Muscle of leg (tissue), 16 donors: Measurements from ENCODE around the gene UIMC1. TPM values are rescaled to one million over a fixed set of nuclear protein-coding genes. Genes with fewer than 3 reads are reported as not detected.
"Not testable (repeated sequence)": the region's sequence is repeated elsewhere in the genome, so short reads cannot be mapped to it uniquely, and the experiment has no call there.

ENCODE experiments used
- DNase-seq: peaks from one replicate; pipeline ENCODE4 v3.0.0; 2013
- H3K27ac ChIP-seq: one replicate; pipeline ENCODE4 v1.5.1; 2013; ENCODE audit warnings: mild to moderate bottlenecking, low read length, control low read depth
- H3K27me3 ChIP-seq: one replicate; pipeline ENCODE4 v1.6.1; 2013; ENCODE audit warnings: low read length; ENCODE audit not compliant: control insufficient read depth, insufficient read depth
- H3K36me3 ChIP-seq: one replicate; pipeline ENCODE4 v1.6.1; 2013; ENCODE audit warnings: low read length; ENCODE audit not compliant: control insufficient read depth, insufficient read depth
- H3K4me1 ChIP-seq: one replicate; pipeline ENCODE4 v1.6.1; 2013; ENCODE audit warnings: low read length; ENCODE audit not compliant: control insufficient read depth, insufficient read depth
- H3K4me3 ChIP-seq: one replicate; pipeline ENCODE4 v1.5.1; 2013; ENCODE audit warnings: low read length, control low read depth
- H3K9me3 ChIP-seq: replicated peaks from 2 replicates; pipeline ENCODE4 v1.6.1; 2013; ENCODE audit warnings: low read depth, low read length; ENCODE audit not compliant: control insufficient read depth
- WGBS: methylation state at CpG from one replicate; pipeline ENCODE4 v1.1.5; 2013; ENCODE audit warnings: missing lambda C conversion rate; ENCODE audit not compliant: insufficient coverage; 5-methylcytosine and 5-hydroxymethylcytosine counted together
- long read RNA-seq, 11 donors: transcript quantifications; one replicate each; lab custom pipeline, GENCODE V29; 2026
- polyA plus RNA-seq, 8 donors: library from polyadenylated mRNA; unstranded; fragments of 120-200 nt; gene quantifications; one replicate each; pipeline versions ENCODE4 v1.2.1 to v1.2.3, GENCODE V29; 2013; ENCODE audit warnings: inconsistent platforms in 1 of 8, low replicate concordance in 1 of 8; ENCODE audit not compliant: insufficient read length in 8 of 8, insufficient read depth in 1 of 8
- total RNA-seq: library from RNA; stranded (reverse); fragments of 120-200 nt; gene quantifications from one replicate; pipeline ENCODE4 v1.2.4, GENCODE V29; 2013

The UIMC1 gene
- total RNA-seq (28.7 TPM), polyA plus RNA-seq (10 to 100 TPM; 23.1 to 31.1 (median 26.4) TPM)
- long read RNA-seq, donor 1, partial matches to known transcripts = 0 of 1 reads
- long read RNA-seq, donor 1, other reads (novel, unspliced or antisense) = 0 of 1 reads
- long read RNA-seq, donor 2 = 0 reads
- long read RNA-seq, donor 3, partial matches to known transcripts = 0 of 1 reads
- long read RNA-seq, donor 3, other reads (novel, unspliced or antisense) = 0 of 1 reads
- long read RNA-seq, donor 4, partial matches to known transcripts = 0 of 2 reads
- long read RNA-seq, donor 4, other reads (novel, unspliced or antisense) = 0 of 2 reads
- long read RNA-seq, donor 5 = 0 reads
- long read RNA-seq, donor 6, partial matches to known transcripts = 0 of 1 reads
- long read RNA-seq, donor 6, other reads (novel, unspliced or antisense) = 0 of 1 reads
- long read RNA-seq, donor 7, partial matches to known transcripts = 0 of 2 reads
- long read RNA-seq, donor 7, other reads (novel, unspliced or antisense) = 0 of 2 reads
- long read RNA-seq, donor 8, partial matches to known transcripts = 0 of 1 reads
- long read RNA-seq, donor 8, other reads (novel, unspliced or antisense) = 0 of 1 reads
- long read RNA-seq, donor 9 = 0 reads
- long read RNA-seq, donor 10 = 0 reads
- long read RNA-seq, donor 11 = 0 reads

DNA sequence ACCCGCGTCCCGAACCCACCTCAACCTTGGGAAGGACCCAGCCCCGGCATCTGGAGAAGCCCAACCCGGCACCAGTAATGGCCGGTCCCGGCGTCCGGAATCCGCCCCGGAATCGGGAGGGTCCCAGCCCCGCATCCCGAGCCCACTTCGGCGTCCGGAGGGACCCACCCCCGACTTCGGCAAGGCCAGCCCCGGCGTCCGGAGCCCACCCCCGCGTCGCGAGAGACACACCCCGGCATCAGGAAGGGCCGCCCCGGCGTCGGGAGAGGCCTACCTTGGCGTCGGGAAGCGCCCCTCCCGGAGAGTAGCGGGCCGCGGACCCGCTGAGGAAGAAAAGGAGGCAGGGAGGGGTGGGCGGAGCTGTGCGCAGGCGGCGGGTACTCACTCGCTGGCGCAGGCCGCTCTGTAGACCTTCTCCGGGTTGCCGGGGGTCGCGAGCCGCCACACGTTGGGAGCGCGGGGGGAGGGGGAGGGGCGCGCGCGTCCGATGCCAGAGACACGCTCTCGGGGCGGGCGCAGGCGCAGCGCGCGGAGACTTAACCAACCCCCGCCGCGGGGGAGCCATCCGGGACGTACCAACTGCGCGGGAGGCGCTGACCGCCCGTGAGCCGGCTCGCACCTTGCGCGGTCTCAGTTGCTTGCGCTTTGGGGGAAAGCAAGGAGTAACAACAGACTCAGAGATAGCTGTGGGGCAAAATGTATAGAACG lies at the start of gene UIMC1:
TSS of gene UIMC1 (minus strand) at position 515 of the 708 bp plus-strand sequence. CDS start 24,164 bp downstream, outside the sequence.
- H3K9me3 ChIP-seq = no peaks in the 10 kb centered on the region
- no peaks in the 10 kb centered on the region for H3K27me3 ChIP-seq
- under 1% methylated on average over 79 of the region's 83 CpGs for WGBS
- H3K4me3 ChIP-seq = peak within 1 kb of the TSS; percentile 90
- no peaks in the 10 kb centered on the region for H3K36me3 ChIP-seq
- DNase-seq = peak; percentile 95
- peak within 1 kb of the TSS; percentile 97 for H3K27ac ChIP-seq
- H3K4me1 ChIP-seq = peaks cover 8% of the 10 kb centered on the region

DNA sequence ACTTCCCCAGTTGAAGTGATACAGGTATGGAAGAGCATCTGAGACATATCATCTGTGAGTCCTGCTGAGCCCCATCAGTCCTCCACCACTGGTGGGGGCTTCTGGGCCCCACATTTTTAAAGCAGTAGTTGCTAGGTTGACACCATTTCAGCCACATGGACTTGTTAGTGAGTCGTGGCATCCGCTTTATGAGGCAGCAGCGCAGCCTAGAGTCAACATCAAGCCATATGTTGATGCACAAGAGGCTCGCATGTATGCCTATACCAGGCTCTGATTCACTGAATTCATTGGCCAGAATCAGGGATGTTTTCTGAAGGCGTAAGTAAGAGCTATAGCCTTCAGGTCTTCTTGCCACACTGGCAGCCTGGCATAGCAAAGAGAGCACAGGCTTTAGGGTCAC lies 42.7 kb upstream of the UIMC1 start:
- Histone ChIP-seq H3K4me3 (no peak overlapping the region), H3K4me1 (no peaks in the 10 kb centered on the region), H3K9me3 (no peaks in the 10 kb centered on the region), H3K27ac (no peak overlapping the region), H3K36me3 (peaks cover 36% of the 10 kb centered on the region), H3K27me3 (no peaks in the 10 kb centered on the region)
- DNase-seq = no peak
- WGBS = 96% methylated on average over 5 of the region's 5 CpGs

DNA sequence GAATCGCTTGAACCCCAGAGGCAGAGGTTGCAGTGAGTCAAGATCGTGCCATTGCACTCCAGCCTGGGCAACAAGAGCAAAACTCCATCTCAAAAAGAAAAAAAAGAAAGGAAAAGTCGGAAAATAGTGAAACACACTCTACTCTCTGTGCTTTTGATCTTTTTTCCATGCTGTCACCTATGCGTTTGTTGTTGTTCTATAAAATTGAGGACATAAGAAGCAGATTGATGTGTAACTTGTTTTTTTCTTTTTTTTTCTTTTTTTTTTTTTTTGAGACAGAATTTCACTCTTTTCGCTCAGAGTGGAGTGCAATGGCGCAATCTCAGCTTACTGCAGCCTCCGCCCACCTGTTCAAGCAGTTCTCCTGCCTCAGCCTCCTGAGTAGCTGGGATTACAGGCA lies 42.0 kb upstream of the UIMC1 start:
- not testable (repeated sequence) for DNase-seq, H3K27me3 ChIP-seq, H3K4me1 ChIP-seq, H3K27ac ChIP-seq, H3K4me3 ChIP-seq, H3K9me3 ChIP-seq
- WGBS = 100% methylated on average over 1 of the region's 7 CpGs
- peaks cover 43% of the 10 kb centered on the region for H3K36me3 ChIP-seq

DNA sequence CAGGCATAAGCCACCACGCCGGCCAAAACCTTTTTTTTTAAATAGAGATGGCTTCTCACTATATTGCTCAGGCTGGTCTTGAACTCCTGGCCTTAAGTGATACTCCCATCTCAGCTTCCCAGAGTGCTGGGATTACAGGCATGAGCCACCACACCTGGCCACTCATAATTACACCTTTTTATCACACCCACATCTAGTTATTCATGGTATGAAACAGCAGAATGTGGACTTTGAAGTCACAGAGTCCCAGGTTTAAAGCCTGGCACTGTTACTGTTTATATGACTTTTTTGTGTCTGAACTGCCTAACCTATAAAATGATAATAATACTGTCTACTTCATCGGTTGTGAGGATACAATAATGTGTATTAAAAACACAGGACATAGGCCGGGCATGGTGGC lies 39.1 kb upstream of the UIMC1 start:
- no peak overlapping the region for H3K4me3 ChIP-seq
- no CpG with 5 or more reads among the region's 4 CpGs for WGBS
- no peaks in the 10 kb centered on the region for H3K4me1 ChIP-seq
- no peaks in the 10 kb centered on the region for H3K9me3 ChIP-seq
- H3K27me3 ChIP-seq = no peaks in the 10 kb centered on the region
- peaks cover 54% of the 10 kb centered on the region for H3K36me3 ChIP-seq
- DNase-seq = no peak
- no peak overlapping the region for H3K27ac ChIP-seq

DNA sequence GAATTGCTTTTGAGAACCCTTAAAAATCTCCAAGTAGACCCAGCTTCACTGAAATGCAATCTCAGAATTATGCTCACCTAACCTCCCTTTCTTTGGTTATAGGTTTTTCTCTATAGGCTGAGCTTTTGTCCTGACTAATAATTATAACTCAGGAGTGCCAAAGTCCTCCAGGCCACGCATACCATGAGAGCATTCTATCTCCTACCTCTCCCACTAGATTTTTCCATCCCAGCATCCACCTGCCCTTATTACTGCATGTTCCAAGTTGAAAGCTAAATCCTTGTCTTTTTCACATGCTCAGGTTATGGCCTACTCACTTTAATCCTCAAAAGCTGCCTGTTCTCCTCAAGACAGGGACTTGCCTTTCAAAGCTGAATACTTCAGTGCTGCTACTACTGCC lies 38.1 kb upstream of the UIMC1 start:
- H3K27ac ChIP-seq = no peak overlapping the region
- no peaks in the 10 kb centered on the region for H3K4me1 ChIP-seq
- no peaks in the 10 kb centered on the region for H3K27me3 ChIP-seq
- H3K4me3 ChIP-seq = no peak overlapping the region
- DNase-seq = no peak
- H3K36me3 ChIP-seq = peaks cover 48% of the 10 kb centered on the region
- H3K9me3 ChIP-seq = no peaks in the 10 kb centered on the region
- 100% methylated on average over 1 of the region's 1 CpG for WGBS

DNA sequence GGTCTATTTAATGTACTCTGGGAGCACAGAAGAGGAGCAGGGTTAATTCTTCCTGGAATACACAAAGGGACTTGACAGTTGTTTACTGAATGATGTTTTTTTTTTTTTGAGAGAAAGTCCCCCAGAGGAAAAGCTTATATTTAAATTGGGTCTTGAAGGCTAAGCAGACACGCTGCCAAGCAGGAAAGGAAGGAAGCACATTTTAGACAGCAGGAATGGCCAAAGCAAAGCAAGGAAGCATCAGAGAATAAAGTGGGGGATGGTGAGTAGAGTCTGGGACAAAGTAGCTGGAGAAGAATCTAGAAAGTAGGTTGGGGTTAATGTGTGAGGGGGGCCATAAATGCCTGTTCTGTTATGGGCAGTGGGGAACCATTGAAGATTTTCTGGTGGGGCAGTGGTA lies 37.4 kb upstream of the UIMC1 start:
- DNase-seq = no peak
- H3K4me1 ChIP-seq = no peaks in the 10 kb centered on the region
- no peaks in the 10 kb centered on the region for H3K27me3 ChIP-seq
- H3K36me3 ChIP-seq = peaks cover 46% of the 10 kb centered on the region
- H3K27ac ChIP-seq = no peak overlapping the region
- WGBS = 55% methylated on average over 1 of the region's 1 CpG
- no peaks in the 10 kb centered on the region for H3K9me3 ChIP-seq
- H3K4me3 ChIP-seq = no peak overlapping the region

DNA sequence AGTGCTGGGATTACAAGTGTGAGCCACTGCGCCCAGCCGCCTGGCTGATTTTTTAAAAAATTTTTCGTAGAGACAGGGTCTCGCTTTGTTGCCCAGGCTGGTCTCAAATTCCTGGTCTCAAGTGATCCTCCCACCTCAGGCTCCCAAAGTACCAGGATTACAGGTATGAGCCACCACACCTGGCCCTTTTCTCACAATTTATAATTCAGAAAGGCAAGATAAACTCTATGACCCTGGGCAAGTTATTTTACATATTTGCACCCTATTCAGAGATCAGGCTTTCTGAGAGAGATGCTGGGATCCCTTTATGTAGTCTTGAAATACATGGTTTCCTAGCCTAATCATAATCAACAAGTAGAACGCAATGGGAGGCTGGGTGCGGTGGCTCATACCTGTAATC lies 36.5 kb upstream of the UIMC1 start:
- Histone ChIP-seq H3K9me3 (no peaks in the 10 kb centered on the region), H3K27me3 (no peaks in the 10 kb centered on the region), H3K4me3 (no peak overlapping the region), H3K27ac (no peak overlapping the region), H3K36me3 (peaks cover 46% of the 10 kb centered on the region), H3K4me1 (no peaks in the 10 kb centered on the region)
- WGBS = 100% methylated on average over 5 of the region's 6 CpGs
- DNase-seq = no peak

DNA sequence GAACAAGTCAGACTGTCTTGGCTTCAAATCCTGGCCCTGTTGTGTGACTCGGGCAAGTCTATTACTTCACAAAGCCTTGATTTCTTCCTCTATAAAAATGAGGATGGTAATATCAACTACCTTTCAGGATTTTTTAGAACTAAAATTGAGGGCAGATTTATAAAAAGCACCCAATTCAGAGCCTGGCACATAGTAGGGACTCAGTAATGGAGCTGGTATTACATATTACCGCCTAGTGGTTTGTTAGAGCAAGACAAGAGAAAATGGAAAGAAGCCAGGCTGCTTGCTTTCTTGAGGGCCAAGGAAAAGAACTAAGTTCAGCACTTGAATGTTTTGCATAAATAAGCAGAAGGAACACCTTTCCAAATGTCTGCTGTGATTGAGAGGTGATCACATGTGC lies 35.4 kb upstream of the UIMC1 start:
- peaks cover 42% of the 10 kb centered on the region for H3K36me3 ChIP-seq
- H3K4me1 ChIP-seq = no peaks in the 10 kb centered on the region
- no peaks in the 10 kb centered on the region for H3K27me3 ChIP-seq
- 88% methylated on average over 1 of the region's 2 CpGs for WGBS
- DNase-seq = no peak
- no peaks in the 10 kb centered on the region for H3K9me3 ChIP-seq
- H3K27ac ChIP-seq = no peak overlapping the region
- H3K4me3 ChIP-seq = no peak overlapping the region

DNA sequence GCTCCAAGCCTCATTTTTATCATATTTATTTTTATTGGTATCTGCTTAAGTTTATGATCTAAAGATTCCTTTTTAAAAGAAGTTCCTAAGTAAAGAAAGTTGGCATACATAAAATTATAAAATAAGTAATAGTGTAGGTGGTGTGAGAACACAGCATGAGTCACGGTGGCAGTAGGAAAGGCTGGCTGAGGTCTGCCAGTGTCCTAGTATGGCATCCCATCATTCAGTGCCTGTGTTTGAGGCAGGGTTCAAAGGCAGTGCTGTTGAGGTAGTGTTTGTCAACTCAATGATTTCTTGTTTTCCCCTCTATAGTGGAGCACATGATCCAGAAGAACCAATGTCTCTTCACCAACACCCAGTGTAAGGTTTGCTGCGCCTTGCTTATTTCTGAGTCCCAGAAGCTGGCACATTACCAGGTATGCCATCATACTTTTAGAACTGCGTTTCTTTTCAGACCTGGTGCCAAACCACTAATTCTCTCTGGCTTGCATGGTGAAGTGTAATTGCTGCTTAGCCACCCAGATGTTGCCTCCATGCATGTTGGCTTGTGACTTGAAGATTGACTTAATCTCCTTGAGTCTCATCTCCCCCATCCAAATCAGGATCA lies 34.3 kb upstream of the UIMC1 start:
- Histone ChIP-seq H3K9me3 (no peaks in the 10 kb centered on the region), H3K4me1 (peaks cover 3% of the 10 kb centered on the region), H3K27me3 (no peaks in the 10 kb centered on the region), H3K27ac (no peak overlapping the region), H3K4me3 (no peak overlapping the region), H3K36me3 (peaks cover 46% of the 10 kb centered on the region)
- WGBS = no CpG with 5 or more reads among the region's 3 CpGs
- no peak for DNase-seq

DNA sequence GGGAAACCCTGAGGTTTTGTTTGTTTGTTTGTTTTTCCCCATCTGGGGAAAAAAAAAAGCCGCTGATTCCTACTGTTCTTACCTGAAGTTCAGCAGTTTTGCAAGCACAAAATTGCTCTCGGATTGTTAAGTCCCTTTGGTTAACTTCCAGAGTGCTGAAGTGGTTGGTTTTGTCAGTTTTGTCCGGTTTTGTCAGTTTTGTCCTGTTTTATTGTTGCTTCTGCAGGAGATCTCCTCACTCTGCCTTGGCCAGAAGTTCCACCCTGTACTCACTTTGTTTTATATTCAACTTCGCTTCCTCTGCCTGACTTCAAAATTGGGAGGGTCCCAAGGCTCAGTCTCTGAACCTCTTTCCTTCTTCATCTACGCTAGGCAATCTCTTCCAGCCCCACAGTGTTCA lies 30.3 kb upstream of the UIMC1 start:
- WGBS = 95% methylated on average over 3 of the region's 5 CpGs
- H3K4me1 ChIP-seq = peaks cover 4% of the 10 kb centered on the region
- no peak for DNase-seq
- no peaks in the 10 kb centered on the region for H3K9me3 ChIP-seq
- peaks cover 25% of the 10 kb centered on the region for H3K36me3 ChIP-seq
- H3K4me3 ChIP-seq = no peak overlapping the region
- no peak overlapping the region for H3K27ac ChIP-seq
- H3K27me3 ChIP-seq = no peaks in the 10 kb centered on the region
